SK-N-MC (cell line): ENCODE measurements around the gene S100A9.

Experiments
- EZH2 ChIP-seq: fragments of 200-600 bp; sonication (generic); IDR thresholded peaks from one replicate; pipeline ENCODE4 v1.6.1; 2017; ENCODE audit warnings: antibody characterized with exemption
- POLR2AphosphoS5 ChIP-seq: IDR thresholded peaks from 2 replicates; pipeline ENCODE4 v1.6.1; 2012; ENCODE audit warnings: mild to moderate bottlenecking, low read depth, low read length, borderline replicate concordance

GRCh38 chr1:153389973-153390879 lies 32.6 kb downstream of the S100A9 start:
- TF ChIP-seq POLR2AphosphoS5 (no peak), EZH2 (no peak)
